Measurements from ENCODE around the gene CD70. TPM values are rescaled to one million over a fixed set of nuclear protein-coding genes. Genes with fewer than 3 reads are reported as not detected.

CD70 gene
- total RNA-seq, 1 experiment from 2014 or later = 1.2 TPM

DNA sequence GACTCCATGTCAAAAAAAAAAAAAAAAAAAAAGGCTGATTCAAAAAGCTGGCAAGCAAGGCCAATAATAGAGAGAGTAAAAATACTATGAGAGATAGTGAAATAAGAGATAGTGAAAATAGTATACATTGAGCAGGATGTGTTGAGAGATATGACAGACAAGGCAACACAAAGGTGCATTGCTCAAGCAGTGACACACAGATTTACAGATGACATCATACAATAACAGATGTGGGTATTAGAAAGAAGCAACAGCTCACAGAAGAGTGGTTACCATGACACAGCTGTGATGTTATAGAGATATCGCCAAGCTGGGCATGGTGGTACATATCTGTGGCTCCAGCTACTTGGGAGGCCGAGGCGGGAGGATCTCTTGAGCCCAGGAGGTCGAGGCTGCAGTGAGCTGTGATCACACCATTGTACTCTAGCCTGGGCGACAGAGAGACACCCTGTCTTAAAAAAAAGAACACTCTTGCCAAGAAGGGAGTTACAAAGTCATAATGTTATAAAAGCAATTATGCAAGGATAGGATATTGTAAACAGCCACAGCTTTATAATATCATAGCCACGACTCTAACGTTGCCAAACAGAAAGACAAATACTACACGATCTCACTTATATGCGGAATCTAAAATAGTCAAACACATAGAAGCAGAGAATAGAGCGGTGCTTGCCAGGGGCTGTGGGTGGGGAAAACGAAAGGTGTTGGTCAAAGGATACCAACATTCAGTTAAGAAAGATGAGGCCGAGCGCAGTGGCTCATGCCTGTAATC lies 49.8 kb downstream of the CD70 start:
- TF ChIP-seq, protein P1, sequence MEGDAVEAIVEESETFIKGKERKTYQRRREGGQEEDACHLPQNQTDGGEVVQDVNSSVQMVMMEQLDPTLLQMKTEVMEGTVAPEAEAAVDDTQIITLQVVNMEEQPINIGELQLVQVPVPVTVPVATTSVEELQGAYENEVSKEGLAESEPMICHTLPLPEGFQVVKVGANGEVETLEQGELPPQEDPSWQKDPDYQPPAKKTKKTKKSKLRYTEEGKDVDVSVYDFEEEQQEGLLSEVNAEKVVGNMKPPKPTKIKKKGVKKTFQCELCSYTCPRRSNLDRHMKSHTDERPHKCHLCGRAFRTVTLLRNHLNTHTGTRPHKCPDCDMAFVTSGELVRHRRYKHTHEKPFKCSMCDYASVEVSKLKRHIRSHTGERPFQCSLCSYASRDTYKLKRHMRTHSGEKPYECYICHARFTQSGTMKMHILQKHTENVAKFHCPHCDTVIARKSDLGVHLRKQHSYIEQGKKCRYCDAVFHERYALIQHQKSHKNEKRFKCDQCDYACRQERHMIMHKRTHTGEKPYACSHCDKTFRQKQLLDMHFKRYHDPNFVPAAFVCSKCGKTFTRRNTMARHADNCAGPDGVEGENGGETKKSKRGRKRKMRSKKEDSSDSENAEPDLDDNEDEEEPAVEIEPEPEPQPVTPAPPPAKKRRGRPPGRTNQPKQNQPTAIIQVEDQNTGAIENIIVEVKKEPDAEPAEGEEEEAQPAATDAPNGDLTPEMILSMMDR (conservative IDR thresholded peaks at IDR 0.05) = no peak
- Histone ChIP-seq H3K79me2 (ENCODE audit: insufficient read depth, low read length) (no peaks in the 10 kb centered on the region), H3K4me2 (ENCODE audit: insufficient read depth, insufficient read length, low read length) (no peak overlapping the region), H3K18ac (ENCODE audit: insufficient read length, low read depth, low read length) (no peak overlapping the region), H3K27ac (ENCODE audit: insufficient read length, low read depth, low read length) (no peak overlapping the region), H2AK5ac (ENCODE audit: insufficient read length, low read length) (no peak overlapping the region), H2AFZ (ENCODE audit: low read length) (no peak overlapping the region), H2BK20ac (ENCODE audit: low read depth, low read length, poor library complexity, severe bottlenecking) (no peak overlapping the region), H3K23me2 (ENCODE audit: insufficient read length, low read depth, low read length, poor library complexity, severe bottlenecking) (no peaks in the 10 kb centered on the region), H3K9ac (ENCODE audit: extremely low read depth, insufficient read length, low read length) (no peak overlapping the region), H2BK120ac (ENCODE audit: low read depth, low read length, poor library complexity, severe bottlenecking) (no peak overlapping the region), H4K5ac (ENCODE audit: insufficient read length, low read depth, low read length) (no peak overlapping the region), H4K8ac (replicated peaks; ENCODE audit: insufficient read length, low read depth, low read length) (no peak overlapping the region), H3K9me3 (ENCODE audit: control insufficient read depth, low read depth, low read length) (no peaks in the 10 kb centered on the region), H2BK15ac (ENCODE audit: low read depth, low read length) (no peak overlapping the region), H4K20me1 (ENCODE audit: control insufficient read depth, insufficient read depth, insufficient read length) (no peaks in the 10 kb centered on the region), H2BK5ac (ENCODE audit: insufficient read length, low read length) (no peak overlapping the region), H3K56ac (ENCODE audit: insufficient read length, low read depth, low read length) (no peak overlapping the region), H3K79me1 (ENCODE audit: insufficient read depth, low read depth, low read length, poor library complexity, severe bottlenecking) (no peaks in the 10 kb centered on the region), H3K23ac (ENCODE audit: insufficient read length, low read depth, low read length) (no peak overlapping the region), H3K4ac (ENCODE audit: low read depth, low read length) (no peak overlapping the region), H3K14ac (ENCODE audit: insufficient read depth, low read length) (no peak overlapping the region), H2BK12ac (ENCODE audit: insufficient read length, low read depth, low read length) (no peak overlapping the region), H3K27me3 (ENCODE audit: insufficient read depth, low read length) (no peaks in the 10 kb centered on the region), H3T11ph (ENCODE audit: low read length) (no peak overlapping the region), H4K91ac (ENCODE audit: insufficient read length, low read depth, low read length) (no peak overlapping the region), H3K4me1 (ENCODE audit: insufficient read depth, low read length) (no peaks in the 10 kb centered on the region)
- WGBS (ENCODE audit: extremely low coverage, insufficient read length, low lambda C conversion rate) = no CpG with 5 or more reads among the region's 13 CpGs
- peaks cover 2 to 7% (median 5%) of the 10 kb centered on the region in 3 experiments; a peak in 6 of 7 replicates for H3K36me3 Mint-ChIP-seq (ENCODE audit: insufficient read depth in 1 of 3, low read depth in 3 of 3)
- H3K9me3 Mint-ChIP-seq = peaks cover 6 to 34% of the 10 kb centered on the region in 2 experiments
- no peak overlapping the region for H3K27ac Mint-ChIP-seq
- H3K27me3 Mint-ChIP-seq (ENCODE audit: low read depth) = peaks cover 18% of the 10 kb centered on the region
- DNase-seq = no peak
- H3K4me3 Mint-ChIP-seq = no peak overlapping the region
- no peaks in the 10 kb centered on the region for H3K4me1 Mint-ChIP-seq
